GM19468 (cell line): ENCODE results near the gene TMX1.

Experiments used
- ATAC-seq: cut with Tn5 transposase; IDR thresholded peaks from one replicate; pipeline ENCODE4 v1.9.1; 2021; ENCODE audit warnings: mild to moderate bottlenecking, moderate library complexity, moderate number of reproducible peaks; ENCODE audit not compliant: unreplicated experiment; ENCODE audit errors: extremely low read depth

The TMX1 gene

DNA sequence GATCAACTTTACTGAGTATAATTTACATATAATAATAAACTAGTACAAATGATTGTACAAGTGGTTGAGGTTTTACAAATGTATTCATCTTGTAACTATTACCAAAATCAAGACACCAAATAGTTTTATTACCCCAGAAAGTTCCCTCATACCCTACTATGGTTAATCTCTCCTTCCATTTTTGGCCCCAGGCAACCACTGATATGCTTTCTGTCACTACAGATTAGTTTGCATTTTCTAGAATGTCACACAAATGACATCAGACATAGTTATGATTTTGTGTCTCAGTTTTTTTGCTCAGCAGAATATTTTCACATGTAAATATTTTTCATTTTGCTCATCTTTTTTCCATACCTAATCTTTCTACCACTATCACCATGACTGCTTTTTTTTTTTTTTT is 49.1 kb downstream of the TMX1 start:
- ATAC-seq: no peak

DNA sequence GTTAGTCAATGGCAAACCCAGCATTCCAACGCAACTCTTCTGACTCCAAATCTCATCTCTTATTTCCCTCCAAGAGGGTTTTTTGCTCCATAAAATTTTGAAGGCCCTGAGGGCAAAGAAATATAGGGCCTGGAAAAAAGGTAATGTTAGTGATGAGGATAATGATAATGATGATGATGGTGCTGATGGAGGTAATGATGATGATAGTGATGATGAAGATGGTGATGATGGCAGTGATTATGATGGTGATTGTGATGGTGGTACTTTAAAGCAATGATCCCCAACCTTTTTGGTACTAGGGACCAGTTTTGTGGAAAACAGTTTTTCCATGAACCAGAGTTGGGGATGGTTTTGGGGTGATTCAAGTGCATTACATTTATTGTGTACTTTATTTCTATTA is 50.1 kb downstream of the TMX1 start:
- ATAC-seq: no peak

DNA sequence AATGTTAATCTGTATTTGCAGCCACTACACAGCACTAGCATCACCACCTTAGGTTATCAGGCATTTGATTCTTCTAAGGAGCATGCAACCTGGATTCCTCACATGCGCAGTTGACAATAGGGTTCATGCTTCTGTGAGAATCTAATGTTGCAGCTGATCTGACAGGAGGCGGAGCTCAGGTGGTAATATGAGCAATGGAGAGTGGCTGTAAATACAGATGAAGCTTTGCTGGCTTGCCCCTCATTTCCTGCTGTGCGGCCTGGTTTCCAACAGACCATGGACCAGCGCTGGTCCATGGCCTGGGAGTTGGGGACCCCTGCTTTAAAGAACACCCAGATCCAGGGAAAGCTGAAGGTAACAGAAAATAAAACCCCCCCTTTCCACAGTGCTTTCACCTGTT is 51.0 kb downstream of the TMX1 start:
- ATAC-seq: no peak

DNA sequence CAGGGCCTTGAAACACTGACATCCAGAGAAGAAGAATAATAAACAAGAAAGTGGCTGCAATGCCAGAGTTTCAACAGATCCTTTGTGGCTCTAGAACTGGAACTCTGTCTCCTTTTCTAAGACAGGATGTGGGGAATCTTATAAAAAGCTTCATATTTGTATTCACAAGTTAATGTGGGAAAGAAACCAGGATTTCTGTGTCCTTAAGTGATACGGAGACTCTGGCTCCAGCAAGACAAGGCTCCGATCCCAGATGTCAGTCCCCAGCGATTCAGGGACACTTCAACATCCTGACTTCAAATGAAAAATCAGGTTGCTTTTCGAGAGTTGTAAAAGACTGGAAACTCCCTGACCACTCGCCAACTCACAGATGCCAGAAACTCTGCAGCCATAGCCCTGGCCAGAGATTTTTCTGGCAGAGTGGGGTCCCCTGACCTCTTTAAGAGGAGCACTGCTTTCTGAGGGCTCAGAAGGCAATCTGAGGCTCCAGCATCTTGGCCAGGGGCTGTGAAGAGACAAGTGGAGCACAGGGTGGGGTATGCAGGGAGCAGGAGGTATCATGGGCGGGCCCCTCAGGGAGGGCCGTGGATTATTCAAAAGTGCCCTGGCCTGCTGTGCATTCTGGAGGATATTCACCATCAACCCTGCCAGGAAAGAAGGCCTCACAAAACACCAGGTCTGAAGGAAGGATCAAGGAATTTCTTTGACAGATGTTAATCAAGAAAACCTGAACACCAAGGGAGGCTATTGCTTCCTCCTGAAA is 53.3 kb downstream of the TMX1 start:
- no peak for ATAC-seq

DNA sequence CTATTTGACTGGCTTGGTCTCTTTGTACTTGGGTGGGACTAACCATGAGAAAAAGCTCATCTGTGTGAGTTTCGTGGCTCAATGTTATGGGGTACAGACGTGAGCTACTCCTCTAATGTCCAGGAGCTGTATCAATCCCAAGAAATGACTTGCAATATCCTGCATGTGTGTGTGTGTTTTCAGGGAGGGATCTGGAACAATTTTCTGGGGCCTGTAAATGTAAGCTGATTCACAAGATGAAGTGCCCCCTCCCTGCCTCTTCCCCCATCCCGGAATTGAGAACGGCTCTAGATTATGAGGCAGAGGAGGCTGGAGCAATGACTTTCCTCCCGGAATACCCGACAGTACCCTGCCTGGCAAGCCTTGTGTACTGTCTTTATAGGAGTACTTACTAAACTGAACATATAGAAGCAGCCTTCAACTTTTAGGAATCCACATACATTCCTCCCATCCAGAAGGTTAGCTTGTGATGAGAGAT is 53.9 kb downstream of the TMX1 start:
- ATAC-seq: no peak

DNA sequence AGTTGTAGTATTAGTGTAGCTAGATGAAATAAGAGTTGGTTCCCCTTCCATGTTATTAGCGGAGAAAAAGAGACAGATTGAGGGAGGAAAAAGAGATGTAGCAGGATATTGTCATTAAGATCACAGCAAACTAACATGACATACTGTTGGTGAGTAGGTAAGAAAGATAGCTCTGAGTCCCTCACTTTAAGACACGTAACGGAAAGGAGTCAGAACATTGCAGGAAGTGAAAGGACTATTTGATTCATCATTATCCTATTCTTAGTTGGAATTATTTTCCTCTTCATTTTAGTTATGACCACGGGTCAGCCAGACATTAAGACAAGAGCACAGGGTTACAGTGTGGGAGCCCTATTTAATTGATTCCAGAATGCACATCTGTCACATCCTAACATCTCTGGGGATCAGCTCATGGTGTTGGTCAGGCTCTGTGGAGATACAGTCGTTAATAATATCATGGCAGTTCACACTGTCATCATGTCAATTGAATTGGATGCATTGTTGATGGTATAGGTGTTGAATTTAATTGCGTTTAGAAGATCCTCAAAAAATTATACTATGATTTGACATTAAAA is 55.0 kb downstream of the TMX1 start:
- ATAC-seq: no peak

DNA sequence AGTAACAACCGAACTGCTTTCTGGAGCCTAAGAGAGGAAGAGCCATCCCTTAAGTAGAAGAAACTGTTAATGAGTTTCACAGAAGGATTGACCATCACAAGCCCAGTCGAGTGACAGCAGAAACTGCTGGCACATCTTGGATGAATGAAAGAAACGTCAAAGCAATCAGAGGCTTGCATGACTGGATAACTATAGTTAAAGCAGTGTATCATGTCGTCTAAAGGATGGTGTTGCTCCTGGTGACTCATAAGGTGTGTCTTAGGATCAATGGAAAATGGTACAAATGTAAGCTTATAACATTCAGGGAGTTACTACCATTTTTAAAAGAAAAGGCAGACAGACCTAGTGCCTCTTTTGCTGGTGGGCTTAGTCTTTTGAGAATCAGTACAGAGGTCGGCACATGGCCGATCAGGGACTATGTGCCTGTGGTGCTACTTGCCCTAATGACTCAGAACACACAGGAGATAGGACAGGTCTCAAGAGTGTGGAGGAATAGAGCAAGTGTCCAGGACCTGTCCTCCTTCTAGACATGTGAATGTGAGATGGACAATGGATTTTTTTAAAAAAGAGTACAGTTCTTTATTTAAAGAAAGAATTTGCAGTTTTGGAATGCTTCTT is 55.7 kb downstream of the TMX1 start:
- ATAC-seq: no peak

DNA sequence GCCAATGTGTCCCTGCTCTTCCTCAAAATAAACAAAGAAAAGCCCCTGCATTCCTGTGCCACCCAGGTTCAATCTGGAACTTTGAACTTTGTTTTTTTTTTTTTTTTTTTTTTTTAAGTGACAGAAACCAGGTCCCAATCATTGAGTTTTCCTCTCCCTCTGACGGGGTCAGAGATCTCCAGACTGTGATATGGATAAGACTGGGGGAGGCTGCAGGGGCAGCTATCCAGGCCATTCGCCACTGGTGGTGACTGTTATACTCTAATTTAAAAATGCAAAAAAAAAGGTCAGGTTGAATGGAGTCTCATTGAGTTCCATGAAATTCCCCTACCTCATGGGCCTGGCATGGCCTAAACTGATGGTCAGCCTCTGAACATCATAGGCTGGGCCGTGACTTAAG is 57.0 kb downstream of the TMX1 start:
- ATAC-seq: no peak

DNA sequence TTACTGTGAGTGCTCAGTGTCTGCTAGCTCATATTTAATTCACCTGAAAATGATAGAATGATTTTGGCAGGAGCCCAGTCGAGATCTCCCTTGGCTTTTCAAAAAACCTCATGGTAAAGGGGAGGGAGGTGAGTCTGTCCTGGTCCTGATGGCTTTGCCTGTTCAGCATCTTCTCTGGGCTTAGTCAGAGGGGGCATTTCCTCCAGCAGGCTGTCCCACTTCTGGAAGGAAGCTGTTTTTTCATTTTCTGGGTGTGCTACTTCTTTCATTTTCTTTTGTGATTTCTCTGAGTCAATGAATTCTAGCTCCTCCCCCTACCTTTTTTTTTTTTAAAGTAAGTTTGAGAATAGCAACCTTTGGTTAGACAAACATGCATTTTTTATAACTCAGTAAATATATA is 58.8 kb downstream of the TMX1 start:
- no peak for ATAC-seq

DNA sequence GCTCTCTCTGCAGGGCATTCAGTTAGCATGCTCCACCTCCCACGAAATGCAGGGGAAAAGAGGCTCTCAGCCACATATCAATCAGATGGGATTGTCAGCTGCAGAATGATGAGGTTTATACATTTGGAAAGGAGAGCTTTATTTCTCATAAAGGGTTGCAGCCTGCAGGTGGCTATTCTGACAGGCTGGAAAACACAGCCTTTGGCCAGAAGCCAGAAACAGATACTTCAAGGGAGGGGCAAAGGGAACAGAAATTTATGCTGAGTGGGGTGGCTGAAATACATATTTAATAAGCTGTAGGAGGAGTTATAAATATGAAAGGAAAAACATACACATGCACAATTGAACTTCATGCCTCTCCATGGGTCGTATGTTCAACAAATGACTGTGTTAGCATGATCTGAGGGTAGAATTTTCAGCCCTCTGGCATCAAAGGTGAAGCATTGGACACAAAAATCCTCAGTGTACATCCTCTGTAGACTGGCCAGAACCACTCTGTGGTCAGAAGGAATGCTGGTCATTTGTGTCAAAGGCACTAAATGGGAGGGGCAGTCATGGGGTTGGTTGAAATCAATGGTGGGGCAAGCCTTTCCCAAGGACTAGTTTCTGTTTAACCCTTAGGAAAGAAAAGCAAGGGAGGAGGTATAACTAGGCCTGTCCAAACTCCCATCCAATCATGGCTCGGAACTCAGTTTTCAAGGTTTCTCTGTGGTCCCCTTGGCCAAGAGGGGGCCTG is 62.4 kb downstream of the TMX1 start:
- no peak for ATAC-seq

DNA sequence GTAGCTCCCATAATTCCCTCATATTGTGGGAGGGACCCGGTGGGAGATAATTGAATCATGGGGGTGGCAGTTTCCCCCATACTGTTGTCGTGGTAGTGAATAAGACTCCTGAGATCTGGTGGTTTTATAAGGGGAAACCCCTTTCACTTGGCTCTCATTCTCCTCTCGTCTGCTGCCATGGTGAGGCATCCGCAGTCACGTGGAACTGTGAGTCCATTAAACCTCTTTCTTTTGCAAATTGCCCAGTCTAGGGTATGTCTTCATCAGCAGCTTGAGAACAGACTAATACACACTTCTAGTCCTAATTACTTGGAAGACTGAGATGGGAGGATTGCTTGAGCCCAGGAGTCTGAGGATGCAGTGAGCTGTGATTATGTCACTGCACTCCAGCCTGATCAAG is 64.4 kb downstream of the TMX1 start:
- no peak for ATAC-seq

DNA sequence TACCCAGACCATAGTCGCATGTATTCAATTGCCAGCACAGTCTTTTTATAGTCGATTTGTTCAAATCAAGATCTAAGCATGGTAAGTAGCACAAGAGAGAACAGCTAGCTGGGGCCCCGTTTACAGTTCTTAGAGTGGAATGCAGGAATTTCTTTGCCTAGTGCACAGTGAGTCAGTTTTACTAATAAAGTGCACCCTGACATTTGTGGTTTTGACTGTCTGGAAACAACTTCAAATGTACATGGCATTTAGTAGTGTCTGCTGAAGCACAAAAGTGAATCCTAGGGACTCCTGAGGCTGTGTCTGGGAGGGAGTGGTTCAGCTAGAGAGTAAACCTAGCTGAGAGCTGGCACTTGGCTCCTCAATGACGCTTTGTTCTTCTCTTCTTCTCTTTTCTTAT is 64.9 kb downstream of the TMX1 start:
- ATAC-seq: no peak

DNA sequence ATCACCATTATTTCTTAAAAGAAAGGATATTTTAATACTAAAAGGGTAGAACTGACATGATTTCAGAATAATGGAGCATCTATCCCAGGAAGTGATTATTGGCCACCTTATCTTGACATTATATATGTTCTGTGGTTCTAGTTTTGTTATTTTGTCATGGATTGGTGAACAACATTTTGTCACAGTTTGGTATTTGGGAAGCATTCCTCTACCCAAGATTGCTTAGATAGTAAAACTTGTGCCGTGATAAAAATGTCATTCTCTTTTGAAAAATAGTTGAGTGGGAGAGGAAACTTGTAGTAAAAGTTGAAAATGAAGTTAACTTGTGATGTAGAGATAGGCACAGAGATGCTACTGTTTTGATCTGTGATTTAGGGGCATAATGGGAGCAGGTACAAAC is 65.7 kb downstream of the TMX1 start:
- ATAC-seq: no peak
